HG03558 (cell line): ENCODE data around the gene GUCY1A2.
"Not testable (repeated sequence)": the region's sequence is repeated elsewhere in the genome, so short reads cannot be mapped to it uniquely, and the experiment has no call there.

Source experiments
- ATAC-seq: cut with Tn5 transposase; IDR thresholded peaks from one replicate; pipeline ENCODE4 v1.9.1; 2021; ENCODE audit warnings: moderate number of reproducible peaks; ENCODE audit not compliant: unreplicated experiment; ENCODE audit errors: extremely low read depth

Gene GUCY1A2

GRCh38 chr11:106854429-106854828 is 163.8 kb downstream of the GUCY1A2 start:
- ATAC-seq = no peak

GRCh38 chr11:106853850-106854401 is 164.3 kb downstream of the GUCY1A2 start:
- ATAC-seq = no peak

GRCh38 chr11:106852779-106853178 is 165.5 kb downstream of the GUCY1A2 start:
- ATAC-seq = no peak

GRCh38 chr11:106848526-106848925 is 169.8 kb downstream of the GUCY1A2 start:
- ATAC-seq = no peak

- ATAC-seq = no peak
Measured at GRCh38 chr11:106842134-106842533, 176.1 kb downstream of the GUCY1A2 start.

- no peak for ATAC-seq
Measured at GRCh38 chr11:106840947-106841346, 177.3 kb downstream of the GUCY1A2 start.

- ATAC-seq = no peak
Measured at GRCh38 chr11:106840146-106840545, 178.1 kb downstream of the GUCY1A2 start.

GRCh38 chr11:106834567-106834966 is 183.7 kb downstream of the GUCY1A2 start:
- no peak for ATAC-seq

GRCh38 chr11:106828976-106829375 is 189.3 kb downstream of the GUCY1A2 start:
- ATAC-seq = no peak

- no peak for ATAC-seq
Measured at GRCh38 chr11:106828576-106828975, 189.7 kb downstream of the GUCY1A2 start.

GRCh38 chr11:106827687-106828086 is 190.6 kb downstream of the GUCY1A2 start:
- ATAC-seq = no peak

GRCh38 chr11:106826558-106826957 is 191.7 kb downstream of the GUCY1A2 start:
- not testable (repeated sequence) for ATAC-seq

GRCh38 chr11:106821826-106822225 is 196.4 kb downstream of the GUCY1A2 start:
- ATAC-seq = no peak

- no peak for ATAC-seq
Measured at GRCh38 chr11:106821291-106821690, 197.0 kb downstream of the GUCY1A2 start.

- no peak for ATAC-seq
Measured at GRCh38 chr11:106818443-106818842, 199.8 kb downstream of the GUCY1A2 start.

GRCh38 chr11:106815209-106815608 is 203.1 kb downstream of the GUCY1A2 start:
- ATAC-seq = no peak

GRCh38 chr11:106813806-106814205 is 204.5 kb downstream of the GUCY1A2 start:
- ATAC-seq = no peak

GRCh38 chr11:106794058-106794457 is 224.2 kb downstream of the GUCY1A2 start:
- no peak for ATAC-seq

GRCh38 chr11:106789406-106789805 is 228.9 kb downstream of the GUCY1A2 start:
- no peak for ATAC-seq

- no peak for ATAC-seq
Measured at GRCh38 chr11:106787454-106787853, 230.8 kb downstream of the GUCY1A2 start.

- no peak for ATAC-seq
Measured at GRCh38 chr11:106785913-106786650, 232.2 kb downstream of the GUCY1A2 start.

- not testable (repeated sequence) for ATAC-seq
Measured at GRCh38 chr11:106777302-106777701, 241.0 kb downstream of the GUCY1A2 start.
